Measurements from ENCODE around the gene ESX1. TPM values are rescaled to one million over a fixed set of nuclear protein-coding genes. Genes with fewer than 3 reads are reported as not detected.

The ESX1 gene
- total and polyA plus RNA-seq, 2 of the 8 experiments (the other 6 are each of a cell fraction or from before 2014, with no cell fraction given) = not detected

- TF ChIP-seq CREB1 (IDR thresholded peaks at IDR 0.05) (no peak), RAD21 (IDR thresholded peaks at IDR 0.05 in 1 of 2, conservative IDR thresholded peaks at IDR 0.05 in 1 of 2; ENCODE audit: low read depth in 2 of 2, low read length in 2 of 2) (no peak), ASH2L (IDR thresholded peaks at IDR 0.05; ENCODE audit: low read length) (no peak)
Measured at GRCh38 chrX:104295636-104296035, 40.9 kb upstream of the ESX1 start (continued).

All from H1 (cell line).